MM.1S (cell line): ENCODE results near the gene CLDND2.

Experiments used
- CTCF ChIP-seq: fragments of 300-600 bp; sonication (generic); IDR thresholded peaks from 2 replicates; pipeline ENCODE4 v1.5.1; 2016; ENCODE audit warnings: antibody characterized with exemption, low read length, mixed read lengths
- EZH2phosphoT487 ChIP-seq: fragments of 300-600 bp; sonication (generic); IDR thresholded peaks from 2 replicates; pipeline ENCODE4 v1.6.1; 2018; ENCODE audit warnings: antibody characterized with exemption, low read length

GRCh38 chr19:51368366-51369282, at the start of gene CLDND2:
- no peak for TF ChIP-seq CTCF
- TF ChIP-seq EZH2phosphoT487: no peak
